ENCODE data around the gene VKORC1. TPM values are rescaled to one million over a fixed set of nuclear protein-coding genes. Genes with fewer than 3 reads are reported as not detected.

Gene VKORC1
- total and polyA plus RNA-seq, 4 experiments from 2014 or later, result 48.9 to 114 (median 72.5) TPM

DNA sequence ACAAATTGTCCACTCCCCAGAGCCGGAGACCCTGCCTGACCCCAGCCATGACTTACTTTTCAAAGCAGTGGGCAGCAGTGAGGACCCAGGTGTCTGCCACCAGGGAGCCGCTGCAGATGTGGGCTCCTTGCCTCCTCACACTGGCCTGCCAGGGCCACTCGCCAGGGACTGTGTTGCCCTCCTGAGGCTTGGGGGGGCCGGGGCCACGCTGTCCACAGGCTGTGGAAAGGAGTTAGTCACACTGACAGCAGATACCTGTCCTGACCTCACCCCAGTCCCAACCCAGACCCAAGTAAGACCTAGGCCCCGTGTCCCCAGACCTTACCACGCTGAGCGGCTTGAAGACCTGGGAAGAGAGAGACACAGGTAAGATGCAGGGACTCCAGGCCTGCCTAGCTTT is 7.1 kb downstream of the VKORC1 start:
- no peak overlapping the region for H3K27ac Mint-ChIP-seq
- no peaks in the 10 kb centered on the region for H3K27me3 Mint-ChIP-seq
- ChIA-PET POLR2A (ENCODE audit: partially characterized antibody) (interaction anchor here (1.0 kb wide), 1 partner anchor 55 kb away, joined by 4 read pairs; no protein-coding TSS in a partner anchor), CTCF (ENCODE audit: partially characterized antibody) (no interaction called here)
- no peak overlapping the region for H3K4me3 Mint-ChIP-seq
- intact Hi-C loops (cut with micrococcal nuclease), result no loop called here
- H3K4me1 Mint-ChIP-seq, result peaks cover 0 to 12% (median 3%) of the 10 kb centered on the region in 4 donors
- H3K27me3 ChIP-seq (ENCODE audit: insufficient read depth, low read length), result no peaks in the 10 kb centered on the region
- no peak overlapping the region for H3K4me3 ChIP-seq (ENCODE audit: low read length in 2 of 2)
- H3K36me3 ChIP-seq (ENCODE audit: insufficient read depth, low read length), result peaks cover 13% of the 10 kb centered on the region
- H3K4me1 ChIP-seq (ENCODE audit: insufficient read depth, low read length), result no peaks in the 10 kb centered on the region
- peaks cover 4 to 27% of the 10 kb centered on the region in 2 donors for H3K36me3 Mint-ChIP-seq
- DNase-seq, result no peak
- H3K9me3 Mint-ChIP-seq, result no peaks in the 10 kb centered on the region
- H3K9me3 ChIP-seq (ENCODE audit: control insufficient read depth in 1 of 2, low read length in 2 of 2), result no peaks in the 10 kb centered on the region
- no peak overlapping the region for H3K27ac ChIP-seq (ENCODE audit: low read depth, low read length)

GRCh38 chr16:31086629-31086906 is 8.0 kb downstream of the VKORC1 start:
- no peak overlapping the region for H3K4me3 ChIP-seq (ENCODE audit: low read length in 2 of 2)
- H3K36me3 Mint-ChIP-seq, result peaks cover 4 to 30% of the 10 kb centered on the region in 2 donors
- intact Hi-C loops (cut with micrococcal nuclease), result no loop called here
- ChIA-PET CTCF (ENCODE audit: partially characterized antibody) (interaction anchor here (1.1 to 1.2 kb wide), 2 partner anchors 8 to 55 kb away, joined by 3 read pairs; partner anchors contain the start of gene VKORC1), POLR2A (ENCODE audit: partially characterized antibody) (interaction anchor here (0.8 to 1.6 kb wide), 4 partner anchors 8 to 94 kb away, joined by 3 to 4 read pairs (median 4); partner anchors contain the start of genes FUS and VKORC1)
- no peaks in the 10 kb centered on the region for H3K27me3 ChIP-seq (ENCODE audit: insufficient read depth, low read length)
- no peak for DNase-seq
- no peak overlapping the region for H3K4me3 Mint-ChIP-seq
- peak overlapping the region in 2 of 7 donors; percentile 25 to 51 for H3K27ac Mint-ChIP-seq
- H3K9me3 ChIP-seq (ENCODE audit: control insufficient read depth in 1 of 2, low read length in 2 of 2), result no peaks in the 10 kb centered on the region
- H3K27ac ChIP-seq (ENCODE audit: low read depth, low read length), result no peak overlapping the region
- peaks cover 0 to 17% (median 6%) of the 10 kb centered on the region in 4 donors for H3K4me1 Mint-ChIP-seq
- peaks cover 13% of the 10 kb centered on the region for H3K36me3 ChIP-seq (ENCODE audit: insufficient read depth, low read length)
- no peaks in the 10 kb centered on the region for H3K27me3 Mint-ChIP-seq
- peaks cover 7% of the 10 kb centered on the region for H3K4me1 ChIP-seq (ENCODE audit: insufficient read depth, low read length)
- H3K9me3 Mint-ChIP-seq, result no peaks in the 10 kb centered on the region

DNA sequence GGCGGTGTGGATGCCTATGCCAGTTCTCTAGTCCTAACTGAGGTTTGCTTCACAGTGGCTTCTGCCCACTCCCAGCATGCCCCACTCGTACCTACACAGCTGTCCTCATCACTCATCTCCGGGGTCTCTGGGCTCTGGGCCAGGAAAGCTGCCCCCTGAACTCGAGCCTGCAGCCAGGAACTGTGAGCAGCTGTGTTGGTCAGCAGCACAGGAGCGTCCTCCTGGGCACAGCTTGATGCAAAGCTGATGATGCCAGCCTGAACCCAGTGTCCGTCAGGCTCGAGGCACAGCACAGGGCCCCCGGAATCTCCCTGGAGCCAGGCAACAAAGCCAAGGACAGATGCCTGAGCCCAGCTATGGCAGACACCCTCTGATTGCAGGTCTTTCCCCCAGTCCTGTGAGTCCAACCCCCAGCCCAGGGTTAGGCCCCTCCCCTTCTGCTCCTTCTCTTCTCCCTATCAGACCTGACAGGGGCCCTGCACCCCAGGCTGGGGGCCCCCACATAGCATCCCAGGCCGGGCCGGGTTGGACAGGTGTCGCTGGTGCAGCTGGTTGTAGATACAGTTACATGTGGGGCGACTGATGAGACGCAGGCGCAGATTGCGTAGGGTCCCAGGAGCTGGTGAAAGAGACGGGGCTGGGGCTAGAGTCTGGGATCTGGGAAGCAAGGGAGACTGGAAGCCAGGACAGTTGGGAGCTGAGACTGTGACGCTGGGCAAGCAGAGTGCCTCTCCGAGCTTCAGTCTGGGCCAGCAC is 8.5 kb downstream of the VKORC1 start:
- Histone ChIP-seq H3K9me3 (ENCODE audit: control insufficient read depth in 1 of 2, low read length in 2 of 2) (no peaks in the 10 kb centered on the region), H3K27ac (ENCODE audit: low read depth, low read length) (no peak overlapping the region), H3K4me1 (ENCODE audit: insufficient read depth, low read length) (peaks cover 10% of the 10 kb centered on the region), H3K36me3 (ENCODE audit: insufficient read depth, low read length) (peaks cover 13% of the 10 kb centered on the region), H3K4me3 (ENCODE audit: low read length in 2 of 2) (no peak overlapping the region), H3K27me3 (ENCODE audit: insufficient read depth, low read length) (no peaks in the 10 kb centered on the region)
- ChIA-PET POLR2A (ENCODE audit: partially characterized antibody) (interaction anchor here (0.8 to 2.7 kb wide), 5 partner anchors 8 to 94 kb away, joined by 3 to 12 read pairs (median 4); partner anchors contain the start of genes FUS, VKORC1, ZNF646 and ZNF668), CTCF (ENCODE audit: partially characterized antibody) (interaction anchor here (1.1 to 1.2 kb wide), 2 partner anchors 8 to 56 kb away, joined by 3 read pairs; partner anchors contain the start of gene VKORC1)
- Mint-ChIP-seq H3K9me3 (no peaks in the 10 kb centered on the region), H3K4me1 (peaks cover 0 to 15% (median 7%) of the 10 kb centered on the region in 4 donors), H3K27me3 (no peaks in the 10 kb centered on the region), H3K36me3 (peaks cover 4 to 28% of the 10 kb centered on the region in 2 donors), H3K4me3 (peak overlapping the region in 1 of 8 donors; percentile 12), H3K27ac (peak overlapping the region in 4 of 7 donors; percentile 25 to 73 (median 52))
- no peak for DNase-seq
- intact Hi-C loops (cut with micrococcal nuclease), result no loop called here

- H3K36me3 Mint-ChIP-seq, result peaks cover 0 to 28% of the 10 kb centered on the region in 2 donors
- POLR2A ChIA-PET (ENCODE audit: partially characterized antibody), result interaction anchor here (1.4 to 2.7 kb wide), 4 partner anchors 9 to 95 kb away, joined by 3 to 12 read pairs (median 4); partner anchors contain the start of genes FUS, VKORC1, ZNF646 and ZNF668
- no peak for DNase-seq
- peaks cover 0 to 13% (median 8%) of the 10 kb centered on the region in 4 donors for H3K4me1 Mint-ChIP-seq
- Histone ChIP-seq H3K4me1 (ENCODE audit: insufficient read depth, low read length) (peaks cover 10% of the 10 kb centered on the region), H3K27ac (ENCODE audit: low read depth, low read length) (no peak overlapping the region), H3K4me3 (ENCODE audit: low read length in 2 of 2) (no peak overlapping the region), H3K36me3 (ENCODE audit: insufficient read depth, low read length) (peaks cover 14% of the 10 kb centered on the region), H3K9me3 (ENCODE audit: control insufficient read depth in 1 of 2, low read length in 2 of 2) (no peaks in the 10 kb centered on the region), H3K27me3 (ENCODE audit: insufficient read depth, low read length) (no peaks in the 10 kb centered on the region)
- H3K4me3 Mint-ChIP-seq, result no peak overlapping the region
- peak overlapping the region in 2 of 7 donors; percentile 54 to 69 for H3K27ac Mint-ChIP-seq
- H3K27me3 Mint-ChIP-seq, result no peaks in the 10 kb centered on the region
- no peaks in the 10 kb centered on the region for H3K9me3 Mint-ChIP-seq
- CTCF ChIA-PET (ENCODE audit: partially characterized antibody), result interaction anchor here (1.1 to 1.2 kb wide), 2 partner anchors 9 to 57 kb away, joined by 3 read pairs; partner anchors contain the start of gene VKORC1
- intact Hi-C loops (cut with micrococcal nuclease), result no loop called here
These were observed 9.2 kb downstream of the VKORC1 start for GRCh38 chr16:31085411-31085810.

- Mint-ChIP-seq H3K36me3 (peaks cover 0 to 31% of the 10 kb centered on the region in 2 donors), H3K9me3 (no peaks in the 10 kb centered on the region), H3K27ac (no peak overlapping the region), H3K4me1 (peaks cover 0 to 14% (median 8%) of the 10 kb centered on the region in 4 donors), H3K4me3 (no peak overlapping the region), H3K27me3 (no peaks in the 10 kb centered on the region)
- no peak for DNase-seq
- POLR2A ChIA-PET (ENCODE audit: partially characterized antibody), result interaction anchor here (1.2 to 2.7 kb wide), 4 partner anchors 9 to 57 kb away, joined by 3 to 12 read pairs (median 4); partner anchors contain the start of genes ZNF646 and ZNF668
- CTCF ChIA-PET (ENCODE audit: partially characterized antibody), result no interaction called here
- Histone ChIP-seq H3K27me3 (ENCODE audit: insufficient read depth, low read length) (no peaks in the 10 kb centered on the region), H3K9me3 (ENCODE audit: control insufficient read depth in 1 of 2, low read length in 2 of 2) (no peaks in the 10 kb centered on the region), H3K4me1 (ENCODE audit: insufficient read depth, low read length) (peaks cover 10% of the 10 kb centered on the region), H3K36me3 (ENCODE audit: insufficient read depth, low read length) (peaks cover 15% of the 10 kb centered on the region), H3K27ac (ENCODE audit: low read depth, low read length) (no peak overlapping the region), H3K4me3 (ENCODE audit: low read length in 2 of 2) (no peak overlapping the region)
- intact Hi-C loops (cut with micrococcal nuclease), result no loop called here
These were observed 9.9 kb downstream of the VKORC1 start for GRCh38 chr16:31084584-31085302.

DNA sequence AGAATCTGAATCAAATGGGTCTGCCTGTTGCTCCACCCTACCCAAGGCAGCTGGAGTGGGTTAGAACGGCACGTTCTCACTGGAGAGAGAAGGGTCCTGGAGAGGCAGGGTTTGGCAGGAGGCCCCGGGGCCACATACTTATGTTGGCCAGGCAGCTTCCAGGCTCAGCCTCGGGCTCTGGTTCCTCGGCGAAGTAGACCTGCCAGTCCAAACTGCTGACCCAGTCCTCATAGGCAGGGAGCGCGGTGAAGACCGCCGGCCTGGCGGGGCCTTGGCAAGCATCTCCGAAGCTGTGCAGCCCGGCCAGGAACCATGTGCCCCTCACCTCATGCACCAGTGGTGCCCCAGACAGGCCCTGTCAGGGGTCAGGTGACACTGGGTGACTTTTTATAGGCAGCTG is 10.6 kb downstream of the VKORC1 start:
- H3K9me3 ChIP-seq (ENCODE audit: control insufficient read depth in 1 of 2, low read length in 2 of 2), result no peaks in the 10 kb centered on the region
- Mint-ChIP-seq H3K27me3 (no peaks in the 10 kb centered on the region), H3K27ac (no peak overlapping the region), H3K9me3 (no peaks in the 10 kb centered on the region), H3K36me3 (peaks cover 0 to 32% of the 10 kb centered on the region in 2 donors), H3K4me1 (peaks cover 1 to 20% (median 8%) of the 10 kb centered on the region in 4 donors), H3K4me3 (no peak overlapping the region)
- no peak for DNase-seq
- no peak overlapping the region for H3K27ac ChIP-seq (ENCODE audit: low read depth, low read length)
- H3K27me3 ChIP-seq (ENCODE audit: insufficient read depth, low read length), result no peaks in the 10 kb centered on the region
- peaks cover 10% of the 10 kb centered on the region for H3K4me1 ChIP-seq (ENCODE audit: insufficient read depth, low read length)
- ChIA-PET CTCF (ENCODE audit: partially characterized antibody) (no interaction called here), POLR2A (ENCODE audit: partially characterized antibody) (interaction anchor here (1.2 to 2.7 kb wide), 3 partner anchors 9 to 58 kb away, joined by 4 to 12 read pairs (median 5); partner anchors contain the start of genes ZNF646 and ZNF668)
- H3K36me3 ChIP-seq (ENCODE audit: insufficient read depth, low read length), result peaks cover 19% of the 10 kb centered on the region
- H3K4me3 ChIP-seq (ENCODE audit: low read length in 2 of 2), result no peak overlapping the region
- intact Hi-C loops (cut with micrococcal nuclease), result no loop called here

DNA sequence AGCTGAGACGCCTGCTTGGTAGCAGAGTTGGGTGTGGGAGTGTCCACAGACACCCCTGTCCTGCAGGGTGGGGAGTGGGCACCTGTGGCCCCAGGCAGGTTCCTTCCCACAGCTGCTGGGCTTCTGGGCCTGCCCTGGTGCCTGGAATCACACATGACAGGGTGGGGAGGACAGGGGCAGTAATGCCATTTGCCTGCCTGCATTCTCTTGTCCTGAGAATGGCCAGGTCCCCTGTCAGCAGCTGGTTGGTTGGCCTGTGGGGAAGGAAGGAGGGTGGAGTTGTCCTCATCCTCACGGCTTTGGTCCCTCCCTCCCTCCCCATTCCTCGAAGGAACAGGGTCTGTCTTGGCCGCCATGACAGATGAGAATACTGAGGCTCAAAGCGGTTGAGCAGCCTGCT is 11.0 kb downstream of the VKORC1 start:
- POLR2A ChIA-PET (ENCODE audit: partially characterized antibody), result interaction anchor here (1.2 to 2.7 kb wide), 2 partner anchors 10 to 58 kb away, joined by 5 to 12 read pairs; partner anchors contain the start of genes ZNF646 and ZNF668
- Histone ChIP-seq H3K4me3 (ENCODE audit: low read length in 2 of 2) (no peak overlapping the region), H3K4me1 (ENCODE audit: insufficient read depth, low read length) (peaks cover 10% of the 10 kb centered on the region), H3K27ac (ENCODE audit: low read depth, low read length) (no peak overlapping the region), H3K36me3 (ENCODE audit: insufficient read depth, low read length) (peaks cover 22% of the 10 kb centered on the region), H3K9me3 (ENCODE audit: control insufficient read depth in 1 of 2, low read length in 2 of 2) (no peaks in the 10 kb centered on the region), H3K27me3 (ENCODE audit: insufficient read depth, low read length) (no peaks in the 10 kb centered on the region)
- DNase-seq, result no peak
- Mint-ChIP-seq H3K36me3 (peaks cover 0 to 34% of the 10 kb centered on the region in 2 donors), H3K9me3 (no peaks in the 10 kb centered on the region), H3K4me3 (no peak overlapping the region), H3K27me3 (no peaks in the 10 kb centered on the region), H3K27ac (peak overlapping the region in 3 of 7 donors; percentile 27 to 47 (median 41)), H3K4me1 (peaks cover 1 to 25% (median 8%) of the 10 kb centered on the region in 4 donors)
- intact Hi-C loops (cut with micrococcal nuclease), result no loop called here
- CTCF ChIA-PET (ENCODE audit: partially characterized antibody), result no interaction called here
